ENCODE measurements around the gene SLC25A15.
"Not testable (repeated sequence)": the region's sequence is repeated elsewhere in the genome, so short reads cannot be mapped to it uniquely, and the experiment has no call there.

SLC25A15 gene

DNA sequence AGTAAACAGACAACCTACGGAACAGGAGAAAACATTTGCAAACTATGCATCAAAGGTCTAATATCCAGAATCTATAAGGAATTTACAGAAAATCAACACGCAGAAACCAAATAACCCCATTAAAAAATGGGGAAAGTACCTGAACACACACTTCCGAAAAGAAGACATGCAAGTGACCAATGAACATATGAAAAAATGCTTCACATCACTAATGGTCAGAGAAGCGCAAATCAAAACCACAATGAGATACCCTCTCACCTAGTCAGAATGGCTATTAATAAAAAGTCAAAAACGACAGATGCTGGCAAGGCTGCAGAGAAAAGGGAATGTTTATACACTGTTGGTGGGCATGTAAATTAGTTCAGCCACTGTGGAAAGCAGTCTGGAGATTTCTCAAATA is 29.5 kb downstream of the SLC25A15 start:
- no peak for DNase-seq

GRCh38 chr13:40819797-40820315 is 30.4 kb downstream of the SLC25A15 start:
- DNase-seq = no peak

DNA sequence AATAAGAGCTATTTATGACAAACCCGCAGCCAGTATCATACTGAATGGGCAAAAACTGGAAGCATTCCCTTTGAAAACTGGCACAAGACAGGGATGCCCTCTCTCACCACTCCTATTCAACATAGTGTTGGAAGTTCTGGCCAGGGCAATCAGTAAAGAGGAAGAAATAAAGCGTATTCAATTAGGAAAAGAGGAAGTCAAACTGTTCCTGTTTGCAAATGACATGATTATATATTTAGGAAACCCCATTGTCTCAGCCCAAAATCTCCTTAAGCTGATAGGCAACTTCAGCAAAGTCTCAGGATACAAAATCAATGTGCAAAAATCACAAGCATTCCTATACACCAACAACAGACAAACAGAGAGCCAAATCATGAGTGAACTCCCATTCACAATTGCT is 50.3 kb downstream of the SLC25A15 start:
- DNase-seq = not testable (repeated sequence)

DNA sequence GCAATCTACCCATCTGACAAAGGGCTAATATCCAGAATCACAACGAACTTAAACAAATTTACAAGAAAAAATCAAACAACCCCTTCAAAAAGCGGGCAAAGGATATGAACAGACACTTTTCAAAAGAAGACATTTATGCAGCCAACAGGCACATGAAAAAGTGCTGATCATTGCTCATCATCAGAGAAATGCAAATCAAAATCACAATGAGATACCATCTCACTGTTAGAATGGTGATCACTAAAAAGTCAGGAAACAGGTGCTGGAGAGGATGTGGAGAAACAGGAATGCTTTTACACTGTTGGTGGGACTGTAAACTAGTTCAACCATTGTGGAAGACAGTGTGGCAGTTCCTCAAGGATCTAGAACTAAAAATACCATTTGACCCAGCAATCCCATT is 51.5 kb downstream of the SLC25A15 start:
- DNase-seq = not testable (repeated sequence)

All from NCI-H1105 (cell line).